GM12865 (cell line): ENCODE measurements around the gene AR.

Experiments
- DNase-seq: peaks from one replicate; pipeline ENCODE4 v3.0.0; 2010; ENCODE audit warnings: low read depth
- H3K4me3 ChIP-seq: 2 replicates; pipeline ENCODE4 v1.5.1; 2011; ENCODE audit warnings: mild to moderate bottlenecking, low read depth, low read length, control low read depth
- TF ChIP-seq, protein P1 (sequence below): IDR thresholded peaks from 2 replicates; pipeline ENCODE4 v1.5.1; 2011; ENCODE audit warnings: low read length, control low read depth, low read depth, inconsistent platforms; ENCODE audit not compliant: insufficient read depth; ENCODE audit errors: missing control alignments

The AR gene

DNA sequence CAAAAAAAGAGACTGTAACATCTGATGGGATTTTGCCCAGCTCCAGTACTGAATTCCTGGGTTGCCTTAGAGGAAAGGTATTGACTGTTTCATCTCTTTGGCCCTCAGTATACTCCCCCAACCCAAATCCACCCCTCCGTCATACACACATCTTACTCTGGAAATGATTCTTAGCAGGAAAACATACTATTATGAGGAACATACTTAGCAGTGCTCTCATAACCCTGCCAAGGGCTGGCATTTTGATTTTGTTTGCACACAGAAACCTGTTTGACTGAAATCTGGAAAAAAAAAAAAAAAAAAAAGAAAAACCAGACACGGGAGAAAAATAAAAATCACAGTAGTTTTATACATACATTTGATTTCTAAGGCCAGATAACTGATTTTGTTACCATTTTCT, 19.4 kb upstream of the AR start:
- TF ChIP-seq, protein P1, sequence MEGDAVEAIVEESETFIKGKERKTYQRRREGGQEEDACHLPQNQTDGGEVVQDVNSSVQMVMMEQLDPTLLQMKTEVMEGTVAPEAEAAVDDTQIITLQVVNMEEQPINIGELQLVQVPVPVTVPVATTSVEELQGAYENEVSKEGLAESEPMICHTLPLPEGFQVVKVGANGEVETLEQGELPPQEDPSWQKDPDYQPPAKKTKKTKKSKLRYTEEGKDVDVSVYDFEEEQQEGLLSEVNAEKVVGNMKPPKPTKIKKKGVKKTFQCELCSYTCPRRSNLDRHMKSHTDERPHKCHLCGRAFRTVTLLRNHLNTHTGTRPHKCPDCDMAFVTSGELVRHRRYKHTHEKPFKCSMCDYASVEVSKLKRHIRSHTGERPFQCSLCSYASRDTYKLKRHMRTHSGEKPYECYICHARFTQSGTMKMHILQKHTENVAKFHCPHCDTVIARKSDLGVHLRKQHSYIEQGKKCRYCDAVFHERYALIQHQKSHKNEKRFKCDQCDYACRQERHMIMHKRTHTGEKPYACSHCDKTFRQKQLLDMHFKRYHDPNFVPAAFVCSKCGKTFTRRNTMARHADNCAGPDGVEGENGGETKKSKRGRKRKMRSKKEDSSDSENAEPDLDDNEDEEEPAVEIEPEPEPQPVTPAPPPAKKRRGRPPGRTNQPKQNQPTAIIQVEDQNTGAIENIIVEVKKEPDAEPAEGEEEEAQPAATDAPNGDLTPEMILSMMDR: no peak
- H3K4me3 ChIP-seq: no peak overlapping the region
- no peak for DNase-seq

DNA sequence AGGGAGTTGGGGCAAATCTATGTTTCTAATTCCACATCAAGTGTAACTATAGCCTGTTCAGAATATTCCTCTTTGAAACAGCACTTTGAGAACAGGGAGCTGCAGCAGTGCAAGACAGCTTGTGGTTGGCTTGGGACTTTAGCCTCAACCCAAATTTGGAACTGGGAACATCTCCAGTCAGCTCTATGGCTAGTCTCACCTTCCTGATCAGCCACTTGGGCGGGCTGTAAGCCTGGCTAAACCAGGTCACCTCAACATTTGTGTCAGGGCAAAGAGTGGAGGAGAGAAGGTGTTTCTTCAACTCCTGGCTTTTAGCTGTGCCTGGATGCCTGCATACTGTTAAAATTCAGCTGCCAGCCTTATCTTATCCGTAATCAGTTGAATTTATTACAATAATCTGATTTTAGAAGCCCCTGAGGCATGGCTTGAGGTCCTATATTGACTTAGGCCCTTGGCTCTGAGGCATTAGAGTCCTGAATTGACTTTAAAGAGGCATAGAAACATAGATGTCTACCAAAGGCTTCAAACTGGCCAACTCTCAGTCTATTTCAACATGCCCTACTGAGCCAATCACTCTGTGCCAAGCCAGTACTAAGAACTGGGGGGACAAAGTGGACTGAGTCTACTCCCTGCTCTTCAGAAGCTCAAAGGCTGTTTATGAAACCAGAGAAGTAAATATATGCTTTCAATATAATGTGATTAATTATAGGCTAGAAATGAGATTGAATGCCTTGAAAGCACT, 18.7 kb upstream of the AR start:
- no peak overlapping the region for H3K4me3 ChIP-seq
- TF ChIP-seq, protein P1: no peak
- DNase-seq: no peak

DNA sequence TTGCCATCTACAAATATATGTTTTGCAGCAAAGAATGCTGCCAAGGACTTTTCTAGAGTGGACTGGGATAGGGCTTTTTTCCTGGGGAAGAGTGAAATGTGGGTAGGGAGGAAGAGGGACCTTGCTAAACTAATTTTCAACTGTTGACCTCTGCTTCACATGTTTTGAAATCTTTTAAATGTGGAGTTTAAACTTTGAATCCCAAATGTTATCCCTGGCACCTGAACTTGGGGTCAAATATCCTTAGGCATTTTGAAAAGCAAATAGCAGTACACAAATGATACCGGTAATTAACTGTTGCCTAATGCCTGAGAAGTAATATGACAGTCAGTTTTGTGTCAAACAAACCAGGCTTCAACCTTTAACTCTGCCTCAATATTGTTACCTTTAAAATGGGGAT, 7.3 kb upstream of the AR start:
- TF ChIP-seq, protein P1: no peak
- no peak for DNase-seq
- no peak overlapping the region for H3K4me3 ChIP-seq

DNA sequence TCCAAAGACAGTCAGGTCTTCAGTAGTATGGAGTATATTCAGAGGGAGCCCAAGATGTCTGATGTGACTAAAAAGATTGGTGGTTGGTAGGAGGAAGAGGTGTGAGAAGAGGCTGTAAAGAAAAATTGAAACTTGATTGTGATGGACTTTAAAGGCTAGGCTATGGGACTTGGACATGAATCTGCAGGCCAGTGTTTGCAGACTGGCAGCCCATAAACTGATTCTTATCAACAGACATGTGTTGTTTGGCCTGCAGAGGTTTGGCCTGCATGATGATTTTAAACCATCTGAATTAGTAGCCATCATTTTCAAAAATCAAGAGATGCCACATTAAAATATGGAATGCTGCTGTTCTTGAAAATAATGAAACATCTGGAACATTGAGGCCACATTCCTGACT, 5.4 kb upstream of the AR start:
- no peak overlapping the region for H3K4me3 ChIP-seq
- no peak for DNase-seq
- TF ChIP-seq, protein P1: no peak

DNA sequence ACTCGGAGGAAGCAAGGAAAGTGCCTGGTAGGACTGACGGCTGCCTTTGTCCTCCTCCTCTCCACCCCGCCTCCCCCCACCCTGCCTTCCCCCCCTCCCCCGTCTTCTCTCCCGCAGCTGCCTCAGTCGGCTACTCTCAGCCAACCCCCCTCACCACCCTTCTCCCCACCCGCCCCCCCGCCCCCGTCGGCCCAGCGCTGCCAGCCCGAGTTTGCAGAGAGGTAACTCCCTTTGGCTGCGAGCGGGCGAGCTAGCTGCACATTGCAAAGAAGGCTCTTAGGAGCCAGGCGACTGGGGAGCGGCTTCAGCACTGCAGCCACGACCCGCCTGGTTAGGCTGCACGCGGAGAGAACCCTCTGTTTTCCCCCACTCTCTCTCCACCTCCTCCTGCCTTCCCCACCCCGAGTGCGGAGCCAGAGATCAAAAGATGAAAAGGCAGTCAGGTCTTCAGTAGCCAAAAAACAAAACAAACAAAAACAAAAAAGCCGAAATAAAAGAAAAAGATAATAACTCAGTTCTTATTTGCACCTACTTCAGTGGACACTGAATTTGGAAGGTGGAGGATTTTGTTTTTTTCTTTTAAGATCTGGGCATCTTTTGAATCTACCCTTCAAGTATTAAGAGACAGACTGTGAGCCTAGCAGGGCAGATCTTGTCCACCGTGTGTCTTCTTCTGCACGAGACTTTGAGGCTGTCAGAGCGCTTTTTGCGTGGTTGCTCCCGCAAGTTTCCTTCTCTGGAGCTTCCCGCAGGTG, 637 bp downstream of the AR start:
- TF ChIP-seq, protein P1: no peak
- DNase-seq: no peak
- H3K4me3 ChIP-seq: no peak overlapping the region

DNA sequence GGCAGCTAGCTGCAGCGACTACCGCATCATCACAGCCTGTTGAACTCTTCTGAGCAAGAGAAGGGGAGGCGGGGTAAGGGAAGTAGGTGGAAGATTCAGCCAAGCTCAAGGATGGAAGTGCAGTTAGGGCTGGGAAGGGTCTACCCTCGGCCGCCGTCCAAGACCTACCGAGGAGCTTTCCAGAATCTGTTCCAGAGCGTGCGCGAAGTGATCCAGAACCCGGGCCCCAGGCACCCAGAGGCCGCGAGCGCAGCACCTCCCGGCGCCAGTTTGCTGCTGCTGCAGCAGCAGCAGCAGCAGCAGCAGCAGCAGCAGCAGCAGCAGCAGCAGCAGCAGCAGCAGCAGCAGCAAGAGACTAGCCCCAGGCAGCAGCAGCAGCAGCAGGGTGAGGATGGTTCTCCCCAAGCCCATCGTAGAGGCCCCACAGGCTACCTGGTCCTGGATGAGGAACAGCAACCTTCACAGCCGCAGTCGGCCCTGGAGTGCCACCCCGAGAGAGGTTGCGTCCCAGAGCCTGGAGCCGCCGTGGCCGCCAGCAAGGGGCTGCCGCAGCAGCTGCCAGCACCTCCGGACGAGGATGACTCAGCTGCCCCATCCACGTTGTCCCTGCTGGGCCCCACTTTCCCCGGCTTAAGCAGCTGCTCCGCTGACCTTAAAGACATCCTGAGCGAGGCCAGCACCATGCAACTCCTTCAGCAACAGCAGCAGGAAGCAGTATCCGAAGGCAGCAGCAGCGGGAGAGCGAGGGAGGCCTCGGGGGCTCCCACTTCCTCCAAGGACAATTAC, 1.4 kb downstream of the AR start:
- H3K4me3 ChIP-seq: no peak overlapping the region
- DNase-seq: no peak
- TF ChIP-seq, protein P1: no peak
